ENCODE results near the gene MAPK10. TPM values are rescaled to one million over a fixed set of nuclear protein-coding genes. Genes with fewer than 3 reads are reported as not detected.

MAPK10 gene
- total RNA-seq, 1 donor from 2014 or later: 23.6 TPM

- H3K27ac ChIP-seq: no peak overlapping the region
- H3K4me1 ChIP-seq: no peaks in the 10 kb centered on the region
- H3K27me3 ChIP-seq: no peaks in the 10 kb centered on the region
- no peaks in the 10 kb centered on the region for H3K36me3 ChIP-seq
- no peaks in the 10 kb centered on the region for H3K9me3 ChIP-seq
- ATAC-seq: peak; percentile 50
- no peak for TF ChIP-seq CTCF (IDR thresholded peaks at IDR 0.05)
- no peak overlapping the region for H3K4me3 ChIP-seq
- no peak for DNase-seq
- intact Hi-C loops (cut with DNase I): no loop called here
These were observed 406.7 kb downstream of the MAPK10 start for GRCh38 chr4:85952972-85953650.

GRCh38 chr4:85952528-85952927, 407.3 kb downstream of the MAPK10 start:
- DNase-seq (no peak), ATAC-seq (no peak)
- H3K9me3 ChIP-seq: no peaks in the 10 kb centered on the region
- H3K36me3 ChIP-seq: no peaks in the 10 kb centered on the region
- no peak overlapping the region for H3K27ac ChIP-seq
- no peak overlapping the region for H3K4me3 ChIP-seq
- intact Hi-C loops (cut with DNase I): no loop called here
- no peaks in the 10 kb centered on the region for H3K27me3 ChIP-seq
- no peaks in the 10 kb centered on the region for H3K4me1 ChIP-seq
- TF ChIP-seq CTCF (IDR thresholded peaks at IDR 0.05): no peak

GRCh38 chr4:85951099-85951498, 408.8 kb downstream of the MAPK10 start:
- intact Hi-C loops (cut with DNase I): no loop called here
- no peaks in the 10 kb centered on the region for H3K9me3 ChIP-seq
- H3K4me3 ChIP-seq: no peak overlapping the region
- ATAC-seq (no peak), DNase-seq (no peak)
- H3K4me1 ChIP-seq: no peaks in the 10 kb centered on the region
- no peak overlapping the region for H3K27ac ChIP-seq
- H3K27me3 ChIP-seq: no peaks in the 10 kb centered on the region
- H3K36me3 ChIP-seq: no peaks in the 10 kb centered on the region
- no peak for TF ChIP-seq CTCF (IDR thresholded peaks at IDR 0.05)

GRCh38 chr4:85946821-85947220, 413.0 kb downstream of the MAPK10 start:
- Histone ChIP-seq H3K9me3 (no peaks in the 10 kb centered on the region), H3K4me1 (no peaks in the 10 kb centered on the region), H3K27me3 (no peaks in the 10 kb centered on the region), H3K4me3 (no peak overlapping the region), H3K36me3 (no peaks in the 10 kb centered on the region), H3K27ac (no peak overlapping the region)
- ATAC-seq: no peak
- no peak for TF ChIP-seq CTCF (IDR thresholded peaks at IDR 0.05)
- intact Hi-C loops (cut with DNase I): no loop called here
- no peak for DNase-seq

- no peaks in the 10 kb centered on the region for H3K27me3 ChIP-seq
- H3K27ac ChIP-seq: no peak overlapping the region
- DNase-seq (no peak), ATAC-seq (no peak)
- intact Hi-C loops (cut with DNase I): no loop called here
- H3K4me1 ChIP-seq: no peaks in the 10 kb centered on the region
- H3K36me3 ChIP-seq: no peaks in the 10 kb centered on the region
- no peak overlapping the region for H3K4me3 ChIP-seq
- no peak for TF ChIP-seq CTCF (IDR thresholded peaks at IDR 0.05)
- H3K9me3 ChIP-seq: no peaks in the 10 kb centered on the region
These were observed 417.7 kb downstream of the MAPK10 start for GRCh38 chr4:85942107-85942506.

- no peak for TF ChIP-seq CTCF (IDR thresholded peaks at IDR 0.05)
- H3K9me3 ChIP-seq: no peaks in the 10 kb centered on the region
- DNase-seq (no peak), ATAC-seq (no peak)
- no peaks in the 10 kb centered on the region for H3K27me3 ChIP-seq
- intact Hi-C loops (cut with DNase I): no loop called here
- no peaks in the 10 kb centered on the region for H3K4me1 ChIP-seq
- H3K4me3 ChIP-seq: no peak overlapping the region
- no peak overlapping the region for H3K27ac ChIP-seq
- no peaks in the 10 kb centered on the region for H3K36me3 ChIP-seq
These were observed 419.7 kb downstream of the MAPK10 start for GRCh38 chr4:85940151-85940550.

Data from upper lobe of right lung (tissue), 1 donor.